K562 (cell line): ENCODE data around the gene DCTN2. TPM values are rescaled to one million over a fixed set of nuclear protein-coding genes. Genes with fewer than 3 reads are reported as not detected.

Experiments used
- ATAC-seq: fragments of 200-7000 bp; cut with Tn5 transposase; 3 replicates; pipeline ENCODE4 v1.9.1; 2020; ENCODE audit warnings: moderate library complexity
- BruUV-seq: library from RNA; stranded (reverse); fragments of 400-500 nt; replicated peaks from 2 replicates; lab custom pipeline; 2021; lab: Mats Ljungman, UMichigan
- CTCF ChIA-PET: fragments of 300-600 bp; formaldehyde crosslinking; extraction: SDS; loops from one replicate; lab custom pipeline; 2021; ENCODE audit warnings: low intra/inter-chr PET ratio; lab: Yijun Ruan, JAX
- POLR2A ChIA-PET: fragments of 300-600, 350-650 bp; sonication (Branson Sonifier 250); formaldehyde crosslinking; extraction: SDS; loops from one replicate; lab custom pipeline; 2021; ENCODE audit warnings: antibody characterized with exemption, inconsistent platforms; lab: Yijun Ruan, JAX
- DNase-seq, 4 experiments: peaks; one replicate each; pipeline versions ENCODE4 v3.0.0 to v3.0.0-alpha.2; 2011 to 2018; ENCODE audit warnings: low spot score in 3 of 4, mixed read lengths in 3 of 4; ENCODE audit errors: extremely low read depth in 1 of 4
- FAIRE-seq: peaks from 2 replicates; lab custom pipeline; 2011; peaks lifted over from hg19 to GRCh38; lab: Jason Lieb, UNC
- H2AFZ ChIP-seq: 2 replicates; pipeline ENCODE4 v1.6.0; 2011; ENCODE audit warnings: low read depth, low read length, control low read depth, inconsistent platforms
- H3K27ac ChIP-seq: fragments of 200-600 bp; 3 replicates; pipeline ENCODE4 v1.8.0; 2011; ENCODE audit warnings: low read depth, mild to moderate bottlenecking, control low read depth, inconsistent platforms, low read length, moderate library complexity, mixed read lengths; ENCODE audit errors: extremely low read depth
- H3K27me3 ChIP-seq, 2 experiments: fragments of 300-600 bp in 1 of 2; 2 replicates in 1 of 2; 3 replicates in 1 of 2; pipeline versions ENCODE4 v1.6.0 to v1.8.0; 2011; ENCODE audit warnings: inconsistent platforms in 2 of 2, low read length in 2 of 2, mild to moderate bottlenecking in 1 of 2, mixed read lengths in 1 of 2, moderate library complexity in 1 of 2; ENCODE audit not compliant: control insufficient read depth in 2 of 2, insufficient read depth in 2 of 2
- H3K36me3 ChIP-seq: fragments of 300-600 bp; 3 replicates; pipeline ENCODE4 v1.8.0; 2011; ENCODE audit warnings: mild to moderate bottlenecking, low read length, inconsistent platforms; ENCODE audit not compliant: control insufficient read depth, insufficient read depth
- H3K4me1 ChIP-seq, 2 experiments: fragments of 200-600 bp in 1 of 2; replicated peaks in 1 of 2; 2 replicates in 1 of 2; 3 replicates in 1 of 2; pipeline versions ENCODE4 v1.5.1 to v1.8.0; 2011; ENCODE audit warnings: inconsistent platforms in 2 of 2, low read length in 2 of 2, mild to moderate bottlenecking in 1 of 2, mixed read lengths in 1 of 2, moderate library complexity in 1 of 2; ENCODE audit not compliant: control insufficient read depth in 2 of 2, insufficient read depth in 2 of 2
- H3K4me2 ChIP-seq: 2 replicates; pipeline ENCODE4 v1.6.1; 2011; ENCODE audit warnings: low read length, control low read depth, inconsistent platforms, mixed read lengths; ENCODE audit not compliant: insufficient read depth
- H3K4me3 ChIP-seq: fragments of 200-600 bp; sonication (generic), shearing (Covaris generic); 2 replicates; pipeline ENCODE4 v1.5.1; 2016; ENCODE audit warnings: control low read depth, inconsistent platforms
- H3K79me2 ChIP-seq: fragments of 200-600 bp; 3 replicates; pipeline ENCODE4 v1.8.0; 2011; ENCODE audit warnings: low read length, inconsistent platforms; ENCODE audit not compliant: control insufficient read depth, insufficient read depth
- H3K9ac ChIP-seq, 2 experiments: 2 replicates each; pipeline versions ENCODE4 v1.6.0 to v1.6.1; 2011; ENCODE audit warnings: low read depth in 2 of 2, low read length in 2 of 2, control low read depth in 1 of 2, inconsistent platforms in 1 of 2, mild to moderate bottlenecking in 1 of 2, mixed read lengths in 1 of 2; ENCODE audit not compliant: insufficient read depth in 1 of 2
- H3K9me1 ChIP-seq: one replicate; pipeline ENCODE4 v1.6.0; 2011; ENCODE audit warnings: inconsistent platforms, mild to moderate bottlenecking, low read length, moderate library complexity; ENCODE audit not compliant: control insufficient read depth, insufficient read depth
- H3K9me3 ChIP-seq: replicated peaks from 2 replicates; pipeline ENCODE4 v1.5.1; 2011; ENCODE audit warnings: low read depth, low read length, inconsistent platforms; ENCODE audit not compliant: control insufficient read depth, insufficient read depth
- H4K20me1 ChIP-seq: replicated peaks from 2 replicates; pipeline ENCODE4 v1.6.1; 2011; ENCODE audit warnings: low read length, inconsistent platforms, mixed read lengths; ENCODE audit not compliant: control insufficient read depth, insufficient read depth
- CSDE1 ChIP-seq, 2 experiments: fragments of 450-650 bp; IDR thresholded peaks; 2 replicates each; pipeline ENCODE4 v1.6.1; 2016; ENCODE audit warnings: mild to moderate bottlenecking in 1 of 2
- ELF4 ChIP-seq: fragments of 450-650 bp; formaldehyde crosslinking; IDR thresholded peaks from 2 replicates; pipeline ENCODE4 v1.4.0; 2022; ENCODE audit warnings: missing genetic modification characterization
- POLR2A ChIP-seq: fragments of 450-650 bp; conservative IDR thresholded peaks from 2 replicates; pipeline ENCODE4 v1.6.1; 2016
- POLR2B ChIP-seq: fragments of 450-650 bp; IDR thresholded peaks from 2 replicates; pipeline ENCODE4 v1.6.1; 2018; ENCODE audit warnings: low read depth; ENCODE audit not compliant: partially characterized antibody
- UBTF ChIP-seq, 2 experiments: IDR thresholded peaks; 2 replicates each; pipeline ENCODE4 v1.6.1; 2012; ENCODE audit warnings: improper control_type of control experiment in 2 of 2, low read depth in 2 of 2, low read length in 2 of 2, borderline replicate concordance in 1 of 2
- WGBS: fragments of 100-300 bp; shearing (Covaris generic); methylation state at CpG from one replicate; pipeline ENCODE4 v1.1.6; 2016; ENCODE audit warnings: low coverage, mixed read lengths; ENCODE audit not compliant: insufficient coverage; ENCODE audit errors: missing lambda C conversion rate; 5-methylcytosine and 5-hydroxymethylcytosine counted together
- in situ Hi-C: fragments of 300-500 bp; cut with MboI; formaldehyde crosslinking; loops from 4 replicates; pipeline ENCODE4 v1.15.0; 2018; ENCODE audit warnings: inconsistent platforms, mixed read lengths
- intact Hi-C: fragments of 100-400 bp; cut with micrococcal nuclease; formaldehyde crosslinking; loops from 2 replicates; pipeline ENCODE4 v1.14.2; 2022
- polyA plus RNA-seq, 8 experiments: library from polyadenylated mRNA; depleted of rRNA in 4 of 8; stranded (reverse) in 5 of 8; unstranded in 3 of 8; fragments of >200 nt; fragmentation: Nextera tagmentation in 2 of 8; fragmentation: Illumina TruSeq in 1 of 8; extraction: Ambion mirVana in 2 of 8; extraction: Trizol in 1 of 8; gene quantifications; 2 replicates each; pipeline versions ENCODE4 v1.2.1 to v1.2.3, GENCODE V29; 2011 to 2014; ENCODE audit warnings: inconsistent platforms in 1 of 8, missing spikeins in 1 of 8
- total RNA-seq, 7 experiments: library from RNA; depleted of rRNA in 6 of 7; stranded (reverse); fragments of >200 nt in 6 of 7; fragmentation: Illumina TruSeq in 2 of 7; extraction: Trizol in 2 of 7; gene quantifications; 2 replicates each; pipeline versions ENCODE4 v1.2.1 to v1.2.3, GENCODE V29; 2011 to 2021; ENCODE audit warnings: low replicate concordance in 1 of 7

The DCTN2 gene
- total and polyA plus RNA-seq, 9 of the 15 experiments (the other 6 are each of a cell fraction or from before 2014, with no cell fraction given): 43.6 to 270 (median 125) TPM

DNA sequence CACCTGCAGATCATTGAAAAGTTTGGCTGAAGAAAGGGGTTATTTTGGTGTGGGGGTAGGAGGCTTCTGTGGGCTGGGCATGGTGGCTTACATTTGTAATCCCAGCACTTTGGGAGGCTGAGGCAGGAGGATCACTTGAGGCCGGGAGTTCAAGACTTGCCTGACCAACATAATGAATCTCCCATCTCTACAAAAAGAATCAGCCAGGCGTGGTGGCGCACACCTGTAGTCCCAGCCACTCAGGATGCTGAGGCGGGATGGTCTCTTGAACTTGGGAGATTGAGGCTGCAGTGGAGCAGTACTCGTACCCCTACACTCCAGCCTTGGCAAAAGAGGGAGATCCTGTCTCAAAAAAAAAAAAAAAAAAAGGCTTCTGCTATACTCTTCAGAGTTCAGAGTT, 33.7 kb downstream of the DCTN2 start:
- H3K79me2 ChIP-seq: peaks cover 20% of the 10 kb centered on the region
- FAIRE-seq: no peak
- ChIA-PET POLR2A (interaction anchor here (0.6 to 10.1 kb wide), 4 partner anchors 9 to 237 kb away, joined by 3 to 184 read pairs (median 4); no protein-coding TSS in a partner anchor), CTCF (no interaction called here)
- TF ChIP-seq UBTF (IDR thresholded peaks at IDR 0.05; ENCODE audit: borderline replicate concordance in 1 of 2, low read depth in 2 of 2, low read length in 2 of 2) (no peak), CSDE1 (IDR thresholded peaks at IDR 0.05) (no peak), POLR2A (peak; percentile 12; the same call in 1 of the 2 replicates), ELF4 (CRISPR knock-in tag) (0 out of 2 replicates have a peak, but pooled peaks have one; percentile 10), POLR2B (peak; percentile 15)
- H4K20me1 ChIP-seq: peaks cover 32% of the 10 kb centered on the region
- H3K9ac ChIP-seq: no peak overlapping the region
- BruUV-seq: no TSS peak
- no peak overlapping the region for H3K4me2 ChIP-seq
- no peak overlapping the region for H2AFZ ChIP-seq
- in situ Hi-C loops (no loop called here), intact Hi-C loops (no loop called here)
- no peak overlapping the region for H3K4me3 ChIP-seq
- no peaks in the 10 kb centered on the region for H3K27me3 ChIP-seq
- ATAC-seq: no peak
- H3K9me1 ChIP-seq: peaks cover 7% of the 10 kb centered on the region
- peaks cover 0 to 17% of the 10 kb centered on the region in 2 experiments; a peak in 4 of 5 replicates for H3K4me1 ChIP-seq
- WGBS: 91% methylated on average over 5 of the region's 5 CpGs
- no peak overlapping the region for H3K27ac ChIP-seq
- no peaks in the 10 kb centered on the region for H3K9me3 ChIP-seq
- DNase-seq: no peak
- H3K36me3 ChIP-seq: peaks cover 86% of the 10 kb centered on the region
